ENCODE data around the gene ETDB.
"Not testable (repeated sequence)": the region's sequence is repeated elsewhere in the genome, so short reads cannot be mapped to it uniquely, and the experiment has no call there.

ETDB gene

DNA sequence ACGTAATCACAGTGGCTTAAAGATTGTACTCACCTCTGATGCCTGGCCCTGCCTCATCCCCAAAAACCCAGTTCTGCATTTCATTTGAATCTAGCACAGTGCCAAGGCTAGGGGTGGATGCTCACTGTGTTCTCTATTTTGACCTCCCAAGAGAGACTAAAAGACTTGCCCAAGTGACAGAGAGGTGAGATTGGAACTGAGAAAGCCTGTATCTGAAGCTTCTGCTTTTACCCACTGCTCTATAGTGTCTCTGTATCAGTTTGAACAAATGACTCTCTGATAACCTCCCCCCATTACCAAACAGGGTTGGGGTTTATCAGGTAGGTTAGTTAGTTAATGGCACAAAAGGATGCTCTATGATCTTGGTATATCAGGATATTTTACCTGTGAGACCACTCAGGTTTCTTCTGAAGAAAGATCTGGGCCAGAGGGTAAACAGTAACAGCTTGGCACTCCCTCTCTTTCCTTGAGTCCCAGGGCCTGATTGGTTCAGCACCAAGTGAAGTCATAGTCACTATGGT is at the start of gene ETDB:
Gene ETDB (minus strand): TSS at position 471 of the 521 bp plus-strand sequence. CDS start 1,265 bp downstream, outside the sequence.
- DNase-seq: not testable (repeated sequence)

DNA sequence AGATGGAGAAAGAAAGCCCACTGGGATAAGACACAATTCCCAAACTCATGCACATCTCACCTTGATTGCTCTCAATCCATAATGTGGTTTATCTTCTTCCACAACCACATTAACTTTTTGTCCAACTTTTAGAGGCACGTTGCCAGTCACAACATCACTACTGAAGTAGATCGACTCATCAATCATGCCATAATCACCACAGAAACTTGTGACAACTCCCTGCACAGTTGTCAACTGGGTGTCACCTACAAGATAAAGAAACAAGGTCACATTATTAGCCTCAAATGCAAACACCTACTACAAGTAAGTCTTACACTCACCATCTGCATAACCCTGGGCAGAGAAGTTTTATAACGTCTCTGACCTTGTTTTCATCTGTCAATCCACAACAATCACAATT is 49.2 kb upstream of the ETDB start:
- not testable (repeated sequence) for DNase-seq

DNA sequence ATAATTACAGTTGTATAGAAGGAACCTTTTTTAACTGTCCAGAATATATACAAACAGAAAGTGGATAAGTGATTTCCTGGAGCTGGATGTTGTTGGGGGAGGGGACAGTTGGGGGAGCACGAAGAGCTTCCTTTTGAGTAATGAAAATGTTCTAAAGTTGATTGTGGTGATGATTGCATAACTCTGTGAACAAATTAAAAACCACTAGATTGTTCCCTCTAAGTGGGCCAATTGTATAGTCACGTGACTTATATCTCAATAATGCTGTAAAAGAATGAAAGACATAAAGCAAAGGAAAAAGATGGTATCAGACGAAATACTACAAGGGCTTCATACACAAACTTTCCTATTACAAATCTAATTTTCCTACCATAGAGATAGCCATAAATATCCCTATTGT is 48.2 kb upstream of the ETDB start:
- DNase-seq: no peak

DNA sequence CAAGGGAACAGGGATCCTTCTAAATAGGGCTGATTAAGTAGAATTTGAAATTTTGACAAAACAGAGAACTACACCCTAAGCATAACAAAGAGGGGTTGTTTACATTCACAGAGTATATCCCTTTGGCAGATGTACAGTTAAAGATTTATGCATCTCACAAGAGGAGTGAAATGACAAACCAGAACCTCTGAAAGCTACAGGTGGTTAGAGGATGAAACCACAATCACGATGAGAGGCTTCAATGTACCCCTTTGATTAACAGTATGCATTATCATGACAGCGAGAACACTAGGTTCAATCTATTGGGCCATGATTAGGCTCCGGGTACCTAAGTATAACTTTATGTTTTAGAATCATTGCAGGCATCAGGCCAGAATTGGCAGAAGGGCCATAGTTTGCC is 34.4 kb upstream of the ETDB start:
- not testable (repeated sequence) for DNase-seq

DNA sequence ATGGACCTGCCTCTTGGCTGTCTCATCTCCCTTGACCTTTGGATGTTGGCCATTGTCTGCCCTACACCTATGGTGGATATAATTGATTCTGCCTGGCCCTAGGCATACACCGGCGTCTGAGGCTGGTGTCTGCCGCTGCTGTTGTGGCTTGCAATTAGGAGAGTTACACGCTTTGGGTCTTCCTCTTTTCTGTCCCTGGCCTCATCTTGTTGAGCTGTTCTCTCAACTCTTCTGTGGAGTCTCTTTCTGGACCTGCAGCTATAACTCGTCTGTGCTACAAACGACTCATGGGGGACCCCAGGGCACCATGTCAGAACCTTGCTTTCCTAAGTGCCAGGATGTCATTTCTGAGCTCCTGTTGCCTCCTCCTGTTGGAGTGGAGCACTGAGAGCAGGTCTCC is 5.8 kb upstream of the ETDB start:
- DNase-seq: not testable (repeated sequence)

DNA sequence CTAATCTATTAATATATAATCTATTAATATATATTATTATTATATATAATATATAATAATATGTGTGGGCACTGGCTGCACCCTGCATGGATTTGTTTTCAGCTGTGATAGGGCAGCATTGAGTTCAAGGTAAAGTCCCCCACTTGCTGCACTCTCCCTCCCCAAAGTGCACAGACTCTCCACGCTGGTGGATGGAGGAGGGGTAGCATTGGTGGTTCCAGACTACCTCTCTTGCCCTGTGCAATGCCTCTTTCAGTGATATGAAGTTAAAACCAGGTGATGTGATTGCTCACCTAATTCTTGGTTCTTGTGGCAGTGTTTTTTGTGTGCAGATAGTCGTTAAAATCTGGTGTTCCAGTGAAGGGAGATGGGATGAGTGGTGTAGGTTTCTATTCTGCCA is 4.3 kb downstream of the ETDB start:
- DNase-seq: not testable (repeated sequence)

DNA sequence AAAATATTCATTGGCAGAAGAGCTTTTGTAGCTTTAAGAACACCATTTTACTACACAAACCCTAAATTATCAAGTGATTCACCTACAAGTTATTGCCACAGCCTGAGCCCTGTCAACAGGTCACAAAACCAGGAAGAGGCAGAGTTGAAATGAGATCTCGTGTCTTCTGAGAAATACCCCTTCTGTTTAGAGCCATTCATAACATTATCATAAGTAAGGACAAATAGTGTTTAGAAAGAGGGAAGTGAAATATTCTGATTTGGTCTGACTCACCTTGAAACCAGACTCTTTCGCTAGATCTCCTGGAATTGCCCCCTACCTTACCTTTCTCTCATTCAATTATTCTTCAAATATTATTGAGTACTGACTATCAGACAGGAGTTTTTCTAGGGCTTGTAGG is 5.9 kb downstream of the ETDB start:
- no peak for DNase-seq

DNA sequence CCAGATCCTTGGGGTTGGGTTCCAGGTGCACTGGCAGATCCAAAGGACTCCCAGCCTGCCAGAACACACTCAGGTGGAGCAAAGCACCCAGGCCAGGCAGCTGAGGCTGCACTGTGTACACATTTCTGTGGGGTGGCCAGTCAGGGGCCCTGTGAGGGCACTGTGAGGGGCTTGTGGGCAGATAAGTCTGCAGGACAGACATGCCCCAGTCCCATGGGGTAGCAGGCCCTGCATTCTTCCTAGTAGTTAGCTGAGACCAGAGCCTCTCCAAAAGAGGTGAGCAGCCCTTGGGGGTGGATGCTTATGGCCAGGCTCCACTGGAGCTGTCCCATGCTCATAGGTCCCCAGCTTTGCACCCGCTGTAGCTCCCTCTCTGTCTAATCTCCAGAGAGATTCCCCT is 7.6 kb downstream of the ETDB start:
- no peak for DNase-seq

DNA sequence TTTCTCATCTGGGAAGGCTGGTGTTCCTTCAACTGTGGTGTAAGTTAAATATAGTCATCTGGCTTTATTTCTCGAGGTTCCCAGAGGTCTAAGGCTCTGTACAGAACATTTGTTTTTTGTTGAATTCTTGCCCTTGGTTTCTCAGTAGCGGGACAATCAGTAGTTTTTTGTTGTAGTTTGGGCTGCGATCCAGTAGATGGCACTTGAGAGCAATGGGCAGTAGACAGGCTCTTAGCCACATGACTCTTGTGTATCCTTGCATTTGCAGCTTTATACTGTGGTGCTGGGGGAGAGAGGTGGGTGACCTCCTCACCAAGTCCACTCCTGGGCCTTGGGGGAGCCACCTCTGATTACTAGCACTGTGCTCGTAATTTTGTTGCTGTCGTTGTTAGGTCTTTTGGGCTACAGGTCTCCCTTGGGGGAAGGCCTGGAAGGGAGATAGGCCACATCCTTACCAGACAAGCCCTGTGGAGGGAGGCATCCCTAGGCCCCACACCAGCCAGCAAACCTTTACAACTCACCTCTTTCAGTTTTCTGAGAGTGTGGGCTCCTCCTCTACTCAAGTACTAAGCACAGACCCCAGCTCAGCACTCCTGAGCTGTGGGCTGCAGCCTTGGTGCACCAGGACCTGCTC is 8.1 kb downstream of the ETDB start:
- DNase-seq: peak in 1 of 2 experiments; percentile 31

DNA sequence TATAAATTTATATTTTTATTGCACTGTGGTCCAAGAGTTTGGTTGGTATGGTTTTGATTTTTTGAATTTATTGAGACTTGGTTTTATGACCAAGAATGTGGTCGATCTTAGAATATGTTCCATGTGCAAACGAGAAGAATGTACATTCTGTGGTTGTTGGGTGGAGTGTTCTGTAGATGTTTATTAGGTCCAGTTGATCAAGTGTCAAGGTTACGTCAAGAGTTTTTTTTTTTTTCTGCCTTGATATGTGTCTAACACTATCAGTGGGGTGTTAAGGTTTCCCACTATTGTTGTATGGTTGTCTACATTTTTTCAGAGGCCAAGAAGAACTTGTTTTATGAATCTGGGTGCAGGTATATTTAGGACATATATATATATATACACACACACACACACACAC is 10.8 kb downstream of the ETDB start:
- DNase-seq: no peak

DNA sequence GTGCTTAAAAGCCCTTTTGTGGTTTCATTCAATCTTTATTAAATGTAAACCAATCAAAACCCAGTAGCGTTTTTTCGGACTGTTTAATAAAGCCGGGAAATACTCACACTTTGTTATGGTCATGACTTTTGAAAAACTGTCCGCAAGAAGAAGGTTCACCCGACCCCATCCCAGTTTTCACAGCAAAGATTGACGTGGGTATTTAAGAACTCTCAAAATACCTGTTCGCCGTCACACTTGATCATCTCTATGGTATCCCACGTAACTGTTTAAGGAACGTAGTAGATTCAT is 20.9 kb downstream of the ETDB start:
- DNase-seq: no peak

DNA sequence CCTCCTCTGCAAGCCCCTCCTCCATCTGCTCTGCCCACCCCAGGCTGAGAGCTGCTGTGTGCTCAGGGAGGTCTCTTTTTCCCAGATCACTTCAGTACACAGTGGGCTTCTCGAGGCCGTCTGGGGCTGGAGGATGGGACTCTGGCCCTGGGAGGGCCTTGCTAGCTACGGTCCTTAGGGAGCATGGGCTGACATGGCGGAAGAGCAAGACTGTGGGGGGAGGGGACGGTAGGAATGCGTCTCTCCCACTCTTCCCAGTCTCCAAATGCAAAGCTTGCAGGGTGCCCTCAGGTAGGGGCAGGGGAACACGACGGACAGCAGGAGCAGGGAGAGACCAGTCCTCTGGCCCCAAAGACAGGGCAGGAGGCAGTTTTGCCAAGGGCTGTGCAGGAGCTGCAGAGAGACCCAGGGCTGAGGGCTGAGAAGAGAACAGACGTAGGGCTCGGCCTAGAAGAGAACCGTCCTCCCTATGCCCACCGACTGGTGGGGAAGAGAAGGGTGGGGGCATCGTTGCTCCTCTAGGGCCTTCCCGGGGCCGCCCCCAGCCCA is 23.1 kb downstream of the ETDB start:
- DNase-seq: peak in 1 of 2 experiments; percentile 8

DNA sequence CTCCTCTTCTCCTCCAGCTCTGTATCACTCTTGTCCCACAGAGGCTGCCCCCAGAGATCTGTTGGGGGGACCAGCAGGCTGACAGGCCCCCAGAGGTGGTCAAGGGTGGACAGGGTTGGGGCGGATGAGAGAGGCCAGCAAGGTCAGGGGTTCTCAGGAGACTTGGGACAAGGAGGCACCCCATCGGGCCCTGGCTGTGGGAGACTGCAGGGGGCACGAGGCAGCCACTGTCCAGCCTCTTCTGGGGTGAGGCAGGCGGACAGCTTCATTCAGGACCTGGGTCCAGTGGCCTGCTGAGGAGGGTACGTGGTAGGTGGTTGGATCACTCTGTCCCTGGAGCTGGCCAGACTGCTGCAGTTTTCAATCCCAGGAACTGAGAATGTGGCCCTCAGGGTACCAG is 24.6 kb downstream of the ETDB start:
- DNase-seq: no peak

DNA sequence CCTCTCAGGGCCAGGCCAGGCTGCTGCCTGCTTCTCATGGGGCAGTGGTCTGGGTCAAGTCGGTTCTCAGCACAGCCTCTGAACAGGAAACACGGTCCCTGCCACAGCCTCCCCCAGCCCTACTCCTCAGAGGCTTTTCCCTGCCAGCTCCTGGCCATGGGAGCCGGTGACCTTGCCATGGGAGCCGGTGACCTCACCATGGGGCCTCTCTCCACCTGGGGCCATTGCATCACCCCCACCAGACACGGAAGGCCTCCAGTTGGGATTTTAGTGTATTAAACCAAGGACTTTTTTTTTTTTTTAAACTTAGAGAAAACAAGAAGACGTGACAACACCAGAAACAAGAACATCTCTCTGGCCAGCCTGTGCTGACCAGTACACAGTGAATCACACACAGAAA is 25.6 kb downstream of the ETDB start:
- DNase-seq: no peak

DNA sequence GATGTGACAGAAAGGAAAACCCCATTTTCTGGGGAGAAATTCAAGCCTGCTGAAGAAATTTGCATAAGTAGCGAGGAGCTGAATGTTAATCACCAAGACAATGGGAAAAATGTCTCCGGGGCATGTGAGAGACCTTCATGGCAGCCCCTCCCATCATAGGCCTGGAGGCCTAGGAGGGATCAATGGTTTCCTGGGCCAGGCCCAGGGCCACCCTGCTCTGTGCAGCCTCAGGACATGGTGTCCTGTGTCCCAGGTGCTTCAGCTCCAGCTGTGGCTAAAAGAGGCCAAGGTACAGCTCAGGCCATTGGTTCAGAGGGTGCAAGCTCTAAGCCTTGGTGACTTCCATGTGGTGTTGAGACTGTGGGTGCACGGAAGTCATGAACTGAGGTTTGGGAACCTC is 31.2 kb downstream of the ETDB start:
- no peak for DNase-seq

DNA sequence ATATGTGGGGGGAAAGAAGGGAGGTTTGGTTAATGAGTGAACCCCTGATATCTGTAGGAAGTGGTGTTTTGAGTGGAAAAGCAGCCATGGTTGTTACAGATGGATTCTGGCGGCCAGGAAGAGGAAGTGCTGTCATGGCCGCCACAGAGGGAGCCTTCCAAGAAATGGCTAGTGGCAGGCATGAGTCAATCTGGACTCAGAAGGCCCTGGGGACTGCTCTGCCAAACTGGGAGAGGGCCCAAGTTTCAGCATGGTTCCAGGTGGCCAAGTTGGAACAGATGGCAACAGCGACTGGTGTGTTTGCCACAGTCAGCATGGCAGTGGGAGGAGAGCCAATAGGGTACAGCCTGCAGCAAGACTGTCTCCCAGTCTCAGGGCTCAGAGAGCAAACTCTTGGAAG is 32.5 kb downstream of the ETDB start:
- DNase-seq: no peak

DNA sequence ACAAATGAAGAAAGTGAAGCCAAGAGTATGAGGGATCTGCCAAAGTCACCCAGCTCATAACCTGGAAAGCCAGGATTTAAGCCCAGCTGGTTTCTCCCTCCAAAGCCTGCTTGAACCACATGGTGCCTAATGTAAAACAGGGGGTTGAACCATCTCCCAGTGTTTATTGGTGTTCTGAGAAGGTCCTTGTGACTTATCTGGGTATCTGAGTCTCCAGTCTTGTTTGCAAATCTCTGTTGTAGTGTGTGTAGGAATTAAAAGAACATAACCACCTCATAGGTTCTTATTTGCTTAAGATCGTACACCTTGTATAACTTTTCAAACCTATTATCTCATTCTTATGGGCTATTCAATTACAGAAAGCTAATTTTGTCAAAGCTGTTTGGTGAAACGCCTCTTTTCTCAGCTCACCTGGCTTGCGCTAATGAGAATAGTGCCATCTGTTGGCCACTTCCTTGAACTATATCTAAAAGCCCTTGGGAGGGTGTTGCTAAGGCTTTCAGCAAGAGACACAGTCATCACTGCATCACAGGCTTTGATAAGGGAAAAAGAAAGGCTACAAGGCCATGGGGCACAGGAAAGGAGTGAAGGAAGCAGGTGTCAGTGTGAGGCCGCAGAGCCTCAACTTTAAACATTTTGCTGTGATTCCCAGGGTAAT is 34.0 kb downstream of the ETDB start:
- DNase-seq: peak; percentile 33 to 73

DNA sequence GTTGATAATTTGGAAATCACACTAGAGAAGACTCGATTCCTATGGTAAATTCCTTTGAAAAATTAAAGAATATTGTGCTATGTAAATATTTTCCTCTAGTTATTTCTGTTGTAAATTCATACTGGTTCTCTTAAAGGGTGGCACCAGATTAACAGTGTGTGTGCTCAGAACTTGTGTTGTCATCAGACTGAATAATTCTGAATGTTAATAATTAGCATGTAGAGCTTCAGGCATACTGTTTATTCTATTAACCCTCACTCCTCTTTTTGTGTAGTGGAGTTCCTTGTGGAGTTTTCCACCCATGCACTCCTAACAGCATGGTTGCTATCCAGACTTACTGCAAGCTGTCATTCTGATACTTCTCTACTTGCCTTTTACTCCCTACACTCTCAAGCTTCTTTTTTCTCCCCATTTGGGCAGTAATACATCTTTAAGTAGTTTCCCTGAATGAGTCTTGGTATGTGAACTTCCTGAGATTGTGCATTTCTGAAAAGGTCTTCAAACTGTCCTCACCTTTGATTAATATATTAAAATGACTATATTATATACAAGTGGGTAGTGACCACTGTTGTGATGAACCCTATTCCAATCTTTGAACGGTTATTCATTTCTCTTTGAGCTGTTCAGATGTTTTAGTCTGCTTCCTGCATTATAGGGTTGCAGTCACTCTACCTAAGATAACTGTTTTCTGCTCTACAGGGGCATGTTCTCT is 38.5 kb downstream of the ETDB start:
- DNase-seq: no peak
